A549 (cell line): ENCODE results near the gene PUDP. TPM values are rescaled to one million over a fixed set of nuclear protein-coding genes. Genes with fewer than 3 reads are reported as not detected.
"Not testable (repeated sequence)": the region's sequence is repeated elsewhere in the genome, so short reads cannot be mapped to it uniquely, and the experiment has no call there.

Experiments used
- ATAC-seq, 2 experiments: fragments of 200-7000 bp in 1 of 2; fragments of >200 bp in 1 of 2; cut with Nextera tagmentation in 1 of 2; cut with Tn5 transposase in 1 of 2; 3 replicates each; pipeline versions ENCODE4 v1.8.0 to v1.9.1; 2018 to 2020; ENCODE audit warnings: mild to moderate bottlenecking in 1 of 2, moderate library complexity in 1 of 2
- CTCF ChIA-PET: fragments of 300-600 bp; sonication (Branson Sonifier 250); formaldehyde crosslinking; extraction: SDS; loops from one replicate; lab custom pipeline; 2021; ENCODE audit warnings: antibody characterized with exemption, inconsistent platforms; lab: Yijun Ruan, JAX
- POLR2A ChIA-PET: fragments of 350-600 bp; formaldehyde crosslinking; extraction: SDS; loops from one replicate; lab custom pipeline; 2021; ENCODE audit warnings: antibody characterized with exemption, inconsistent platforms; lab: Yijun Ruan, JAX
- DNase-seq, 2 experiments: peaks; one replicate each; pipeline versions ENCODE4 v3.0.0 to v3.0.0-alpha.2; 2011 to 2016; ENCODE audit warnings: low read depth in 1 of 2, low spot score in 1 of 2
- FAIRE-seq: peaks from 2 replicates; lab custom pipeline; 2011; peaks lifted over from hg19 to GRCh38; lab: Jason Lieb, UNC
- H3K27ac ChIP-seq, 2 experiments: fragments of >200 bp; sonication (Bioruptor Twin); formaldehyde crosslinking; 3 replicates each; pipeline ENCODE4 v1.5.1; 2016 to 2017
- H3K4me1 ChIP-seq: fragments of >200 bp; sonication (Bioruptor Twin); formaldehyde crosslinking; 3 replicates; pipeline ENCODE4 v1.6.1; 2016
- H3K4me2 ChIP-seq: fragments of >200 bp; sonication (Bioruptor Twin); formaldehyde crosslinking; 3 replicates; pipeline ENCODE4 v1.6.1; 2016
- H3K4me3 ChIP-seq: fragments of >200 bp; sonication (Bioruptor Twin); formaldehyde crosslinking; 3 replicates; pipeline ENCODE4 v1.5.1; 2016
- H3K9me3 ChIP-seq: fragments of >200 bp; sonication (Bioruptor Twin); formaldehyde crosslinking; 3 replicates; pipeline ENCODE4 v1.6.1; 2016
- ATOH8 ChIP-seq: fragments of 250-450 bp; sonication (Bioruptor Pico); IDR thresholded peaks from 2 replicates; pipeline ENCODE4 v1.5.0; 2020; ENCODE audit warnings: low read depth, mild to moderate bottlenecking, moderate library complexity
- BCL3 ChIP-seq: fragments of >200 bp; sonication (Bioruptor Twin); formaldehyde crosslinking; IDR thresholded peaks from 3 replicates; pipeline ENCODE4 v1.6.1; 2016
- BHLHE40 ChIP-seq: IDR thresholded peaks from 2 replicates; pipeline ENCODE4 v1.6.1; 2012; ENCODE audit warnings: low read depth, low read length, inconsistent platforms
- EHF ChIP-seq: fragments of 250-450 bp; sonication (Bioruptor Pico); IDR thresholded peaks from 2 replicates; pipeline ENCODE4 v1.5.0; 2020; ENCODE audit warnings: mild to moderate bottlenecking
- EHMT2 ChIP-seq: fragments of 200-600 bp; sonication (generic); IDR thresholded peaks from 2 replicates; pipeline ENCODE4 v1.6.1; 2016; ENCODE audit warnings: antibody characterized with exemption, low read depth, mild to moderate bottlenecking, moderate library complexity
- HDAC2 ChIP-seq: fragments of 200-600 bp; sonication (generic); IDR thresholded peaks from 2 replicates; pipeline ENCODE4 v1.6.1; 2016
- JUNB ChIP-seq: fragments of >200 bp; sonication (Bioruptor Twin); formaldehyde crosslinking; IDR thresholded peaks from 2 replicates; pipeline ENCODE4 v1.6.1; 2016
- MAZ ChIP-seq: fragments of 150-350 bp; IDR thresholded peaks from 2 replicates; pipeline ENCODE4 v1.6.1; 2014; ENCODE audit warnings: antibody characterized with exemption, low read depth, low read length, borderline replicate concordance
- NFE2L2 ChIP-seq: fragments of 150-350 bp; conservative IDR thresholded peaks from 2 replicates; pipeline ENCODE4 v1.6.1; 2014; ENCODE audit warnings: low read length
- NPAS2 ChIP-seq: fragments of 250-450 bp; sonication (Bioruptor Pico); IDR thresholded peaks from 2 replicates; pipeline ENCODE4 v1.8.0; 2022; ENCODE audit warnings: mild to moderate bottlenecking, moderate library complexity, borderline replicate concordance
- PHF8 ChIP-seq: fragments of 200-600 bp; sonication (generic); IDR thresholded peaks from 2 replicates; pipeline ENCODE4 v1.6.1; 2016; ENCODE audit warnings: low read depth, mild to moderate bottlenecking, antibody characterized with exemption, moderate library complexity, borderline replicate concordance
- RAD21 ChIP-seq, 2 experiments: fragments of >200 bp in 1 of 2; sonication (Bioruptor Twin) in 1 of 2; formaldehyde crosslinking in 1 of 2; IDR thresholded peaks in 1 of 2; conservative IDR thresholded peaks in 1 of 2; 2 replicates in 1 of 2; 3 replicates in 1 of 2; pipeline ENCODE4 v1.6.1; 2012 to 2018; ENCODE audit warnings: inconsistent platforms in 1 of 2
- RNF2 ChIP-seq: fragments of 200-600 bp; sonication (generic); IDR thresholded peaks from 2 replicates; pipeline ENCODE4 v1.6.1; 2016; ENCODE audit warnings: low read depth, mild to moderate bottlenecking, antibody characterized with exemption, moderate library complexity, borderline replicate concordance
- SMC3 ChIP-seq: fragments of >200 bp; sonication (Bioruptor Twin); formaldehyde crosslinking; IDR thresholded peaks from 3 replicates; pipeline ENCODE4 v1.6.1; 2018; ENCODE audit warnings: inconsistent platforms
- TFCP2L1 ChIP-seq: fragments of 250-450 bp; sonication (Bioruptor Pico); IDR thresholded peaks from 2 replicates; pipeline ENCODE4 v1.5.0; 2021; ENCODE audit warnings: mild to moderate bottlenecking
- USF2 ChIP-seq: fragments of 450-650 bp; IDR thresholded peaks from 2 replicates; pipeline ENCODE4 v1.6.1; 2014; ENCODE audit warnings: antibody characterized with exemption
- ZFP36 ChIP-seq: fragments of 450-650 bp; IDR thresholded peaks from 2 replicates; pipeline ENCODE4 v1.6.1; 2014; ENCODE audit warnings: borderline replicate concordance; ENCODE audit not compliant: partially characterized antibody
- WGBS: methylation state at CpG from one replicate; pipeline ENCODE4 v1.1.6; 2017; ENCODE audit errors: missing lambda C conversion rate; 5-methylcytosine and 5-hydroxymethylcytosine counted together
- polyA plus RNA-seq, 4 experiments: library from polyadenylated mRNA; depleted of rRNA in 3 of 4; stranded (reverse); fragments of >200 nt; fragmentation: RNase III in 1 of 4; extraction: RNeasy Plus Mini Kit Qiagen cat#74134 plus additional on column Dnase treatment in 1 of 4; gene quantifications; 2 replicates in 3 of 4; 3 replicates in 1 of 4; pipeline ENCODE4 v1.2.3, GENCODE V29; 2011 to 2017
- TF ChIP-seq, protein P1 (sequence below): IDR thresholded peaks from 2 replicates; pipeline ENCODE4 v1.6.1; 2012
- TF ChIP-seq, protein P2 (sequence below): IDR thresholded peaks from 2 replicates; pipeline ENCODE4 v1.6.1; 2012
- TF ChIP-seq, protein P3 (sequence below): IDR thresholded peaks from 2 replicates; pipeline ENCODE4 v1.6.1; 2012; ENCODE audit warnings: low read depth, borderline replicate concordance

PUDP gene
- polyA plus RNA-seq, 2 of the 4 experiments (the other 2 are of a cell fraction), result 26.2 to 50.7 TPM

- POLR2A ChIA-PET, result no interaction called here
- DNase-seq, result no peak
- CTCF ChIA-PET, result no interaction called here
These were observed 45.8 kb downstream of the PUDP start for GRCh38 chrX:7102119-7102518.

GRCh38 chrX:7100022-7100421 is 47.9 kb downstream of the PUDP start:
- TF ChIP-seq, protein P1, sequence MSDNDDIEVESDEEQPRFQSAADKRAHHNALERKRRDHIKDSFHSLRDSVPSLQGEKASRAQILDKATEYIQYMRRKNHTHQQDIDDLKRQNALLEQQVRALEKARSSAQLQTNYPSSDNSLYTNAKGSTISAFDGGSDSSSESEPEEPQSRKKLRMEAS, result no peak
- TF ChIP-seq TFCP2L1, result no peak
- no peak for TF ChIP-seq BCL3
- ATAC-seq (no peak), DNase-seq (no peak), FAIRE-seq (no peak)
- Histone ChIP-seq H3K27ac (no peak overlapping the region), H3K4me3 (no peak overlapping the region), H3K4me2 (no peak overlapping the region), H3K9me3 (0 out of 3 replicates have a peak, but pooled peaks cover 3% of the 10 kb centered on the region), H3K4me1 (no peaks in the 10 kb centered on the region)
- CTCF ChIA-PET, result no interaction called here
- 96% methylated on average over 4 of the region's 7 CpGs for WGBS
- POLR2A ChIA-PET, result no interaction called here

More at GRCh38 chrX:7102119-7102518, 45.8 kb downstream of the PUDP start:
- no peak overlapping the region for H3K27ac ChIP-seq
- TF ChIP-seq RAD21 (conservative IDR thresholded peaks at IDR 0.05 in 1 of 2, IDR thresholded peaks at IDR 0.05 in 1 of 2) (no peak), RNF2 (no peak), NFE2L2 (no peak), JUNB (no peak), EHMT2 (no peak), NPAS2 (CRISPR knock-in tag) (no peak), ZFP36 (no peak), EHF (CRISPR knock-in tag) (no peak), PHF8 (no peak), SMC3 (no peak), USF2 (no peak), MAZ (no peak), BHLHE40 (no peak)
- ATAC-seq (no peak), FAIRE-seq (no peak)
- 94% methylated on average over 3 of the region's 3 CpGs for WGBS
- 0 out of 3 replicates have a peak, but pooled peaks cover 3% of the 10 kb centered on the region for H3K9me3 ChIP-seq
- H3K4me3 ChIP-seq, result no peak overlapping the region
- H3K4me1 ChIP-seq, result no peaks in the 10 kb centered on the region
- no peak overlapping the region for H3K4me2 ChIP-seq

DNA sequence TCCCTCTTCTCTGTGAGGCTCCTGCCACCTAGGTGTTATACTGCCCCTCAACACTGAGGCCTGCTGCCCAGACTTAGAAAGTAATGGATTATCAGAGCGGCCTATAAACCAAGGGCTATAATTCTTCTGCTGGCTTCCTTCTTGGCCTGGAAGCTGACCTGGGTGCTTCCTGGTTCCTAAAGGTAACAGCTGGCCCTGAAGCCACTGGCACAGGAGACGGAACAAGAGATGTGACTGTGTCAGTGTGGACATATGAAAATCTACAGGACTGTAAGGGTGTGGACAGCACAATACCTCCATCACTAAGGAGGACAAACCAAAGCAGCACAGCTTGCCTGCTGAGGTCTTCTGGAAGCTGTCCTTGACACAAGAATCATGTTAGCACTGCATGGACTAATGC is 52.3 kb downstream of the PUDP start:
- FAIRE-seq, H3K4me1 ChIP-seq, H3K4me2 ChIP-seq, ATAC-seq, H3K27ac ChIP-seq, POLR2A ChIA-PET, DNase-seq, CTCF ChIA-PET, H3K9me3 ChIP-seq, H3K4me3 ChIP-seq: not testable (repeated sequence)
- WGBS, result no CpG with 5 or more reads among the region's 2 CpGs

- no peak for FAIRE-seq
- DNase-seq, result no peak
- Histone ChIP-seq H3K4me3 (no peak overlapping the region), H3K27ac (no peak overlapping the region), H3K4me1 (peaks cover 12% of the 10 kb centered on the region; the same call in 2 of the 3 replicates), H3K9me3 (no peaks in the 10 kb centered on the region), H3K4me2 (no peak overlapping the region)
- TF ChIP-seq RAD21 (conservative IDR thresholded peaks at IDR 0.05 in 1 of 2, IDR thresholded peaks at IDR 0.05 in 1 of 2) (no peak), ATOH8 (no peak), EHF (CRISPR knock-in tag) (no peak), MAZ (no peak), HDAC2 (no peak)
- TF ChIP-seq, protein P2, sequence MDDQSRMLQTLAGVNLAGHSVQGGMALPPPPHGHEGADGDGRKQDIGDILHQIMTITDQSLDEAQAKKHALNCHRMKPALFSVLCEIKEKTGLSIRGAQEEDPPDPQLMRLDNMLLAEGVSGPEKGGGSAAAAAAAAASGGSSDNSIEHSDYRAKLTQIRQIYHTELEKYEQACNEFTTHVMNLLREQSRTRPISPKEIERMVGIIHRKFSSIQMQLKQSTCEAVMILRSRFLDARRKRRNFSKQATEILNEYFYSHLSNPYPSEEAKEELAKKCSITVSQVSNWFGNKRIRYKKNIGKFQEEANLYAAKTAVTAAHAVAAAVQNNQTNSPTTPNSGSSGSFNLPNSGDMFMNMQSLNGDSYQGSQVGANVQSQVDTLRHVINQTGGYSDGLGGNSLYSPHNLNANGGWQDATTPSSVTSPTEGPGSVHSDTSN, result no peak
- TF ChIP-seq, protein P3, sequence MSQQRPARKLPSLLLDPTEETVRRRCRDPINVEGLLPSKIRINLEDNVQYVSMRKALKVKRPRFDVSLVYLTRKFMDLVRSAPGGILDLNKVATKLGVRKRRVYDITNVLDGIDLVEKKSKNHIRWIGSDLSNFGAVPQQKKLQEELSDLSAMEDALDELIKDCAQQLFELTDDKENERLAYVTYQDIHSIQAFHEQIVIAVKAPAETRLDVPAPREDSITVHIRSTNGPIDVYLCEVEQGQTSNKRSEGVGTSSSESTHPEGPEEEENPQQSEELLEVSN, result no peak
- ChIA-PET POLR2A (no interaction called here), CTCF (no interaction called here)
- ATAC-seq, result no peak
- 94% methylated on average over 6 of the region's 6 CpGs for WGBS
These were observed 54.6 kb downstream of the PUDP start for GRCh38 chrX:7093305-7093704.
